ENCODE results near the gene ASB5.

ASB5 gene

DNA sequence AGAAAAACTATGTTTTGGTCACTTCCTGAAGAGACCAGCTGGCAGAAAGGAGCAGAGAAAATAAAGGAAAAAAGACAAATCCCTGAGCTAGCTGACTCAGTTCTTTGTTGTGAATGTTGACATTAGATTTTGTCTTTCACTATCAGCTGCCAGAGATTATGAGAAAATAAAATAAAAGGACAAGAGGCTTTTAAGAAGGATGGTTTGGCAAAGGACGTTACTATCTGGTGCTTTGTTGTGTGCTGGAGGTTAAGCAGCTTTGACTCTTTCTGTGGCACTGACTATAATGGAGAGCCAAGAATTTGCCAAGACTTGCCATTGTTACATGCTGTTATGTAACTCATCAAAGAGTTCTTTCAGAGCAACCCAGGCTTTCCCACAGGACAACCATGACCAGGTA is 12.1 kb downstream of the ASB5 start:
- TF ChIP-seq, protein P1, sequence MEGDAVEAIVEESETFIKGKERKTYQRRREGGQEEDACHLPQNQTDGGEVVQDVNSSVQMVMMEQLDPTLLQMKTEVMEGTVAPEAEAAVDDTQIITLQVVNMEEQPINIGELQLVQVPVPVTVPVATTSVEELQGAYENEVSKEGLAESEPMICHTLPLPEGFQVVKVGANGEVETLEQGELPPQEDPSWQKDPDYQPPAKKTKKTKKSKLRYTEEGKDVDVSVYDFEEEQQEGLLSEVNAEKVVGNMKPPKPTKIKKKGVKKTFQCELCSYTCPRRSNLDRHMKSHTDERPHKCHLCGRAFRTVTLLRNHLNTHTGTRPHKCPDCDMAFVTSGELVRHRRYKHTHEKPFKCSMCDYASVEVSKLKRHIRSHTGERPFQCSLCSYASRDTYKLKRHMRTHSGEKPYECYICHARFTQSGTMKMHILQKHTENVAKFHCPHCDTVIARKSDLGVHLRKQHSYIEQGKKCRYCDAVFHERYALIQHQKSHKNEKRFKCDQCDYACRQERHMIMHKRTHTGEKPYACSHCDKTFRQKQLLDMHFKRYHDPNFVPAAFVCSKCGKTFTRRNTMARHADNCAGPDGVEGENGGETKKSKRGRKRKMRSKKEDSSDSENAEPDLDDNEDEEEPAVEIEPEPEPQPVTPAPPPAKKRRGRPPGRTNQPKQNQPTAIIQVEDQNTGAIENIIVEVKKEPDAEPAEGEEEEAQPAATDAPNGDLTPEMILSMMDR (IDR thresholded peaks at IDR 0.05; ENCODE audit: low read depth, low read length), result no peak
- no peak overlapping the region for H3K4me3 ChIP-seq (ENCODE audit: low read depth, low read length)

DNA sequence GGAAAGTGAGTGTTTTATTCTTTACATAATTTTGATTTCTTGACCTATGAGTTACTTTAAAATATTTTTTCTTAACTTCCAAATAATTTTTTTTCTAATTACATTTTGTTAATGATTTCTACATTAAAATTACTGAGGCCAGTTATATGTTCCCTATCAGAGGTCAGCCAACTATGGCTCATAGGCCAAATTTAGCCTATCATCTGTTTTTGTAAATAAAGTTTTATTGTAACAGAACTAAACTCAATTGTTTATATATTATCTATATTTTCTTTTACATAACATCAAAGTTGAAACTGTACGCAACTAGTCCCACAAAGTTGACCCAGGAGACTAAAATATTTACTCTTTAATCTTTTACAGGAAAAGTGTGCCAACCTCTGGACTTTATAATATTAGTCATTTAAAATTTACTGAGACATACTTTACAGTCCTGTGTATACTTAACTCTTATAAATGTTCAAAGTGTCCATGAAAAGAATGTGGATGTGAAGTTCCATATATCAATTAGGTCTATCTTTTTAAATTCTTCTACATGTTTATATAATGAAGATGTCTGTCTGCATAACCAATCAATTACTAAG is 26.2 kb downstream of the ASB5 start:
- no peak overlapping the region for H3K4me3 ChIP-seq (ENCODE audit: low read depth, low read length)
- TF ChIP-seq, protein P1 (IDR thresholded peaks at IDR 0.05; ENCODE audit: low read depth, low read length), result no peak

DNA sequence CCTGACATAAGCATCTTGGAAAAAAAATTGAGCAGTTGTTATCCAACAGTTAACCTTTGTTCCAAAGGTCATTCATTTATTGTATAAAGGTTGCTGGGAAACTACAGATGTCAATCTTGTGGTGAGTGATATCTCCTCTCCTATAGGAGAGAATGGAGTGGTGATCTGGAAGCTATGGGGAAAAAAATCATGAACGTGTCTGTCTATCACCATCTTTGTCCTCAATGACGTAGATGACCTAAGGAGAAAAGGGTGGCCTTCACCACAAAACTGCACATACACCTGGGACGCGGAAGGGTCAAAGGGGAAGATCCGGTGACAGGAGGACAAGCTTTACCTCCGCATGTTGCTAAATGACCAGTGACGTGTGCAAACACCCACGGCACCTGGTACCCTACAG is 27.3 kb downstream of the ASB5 start:
- H3K4me3 ChIP-seq (ENCODE audit: low read depth, low read length), result no peak overlapping the region
- TF ChIP-seq, protein P1 (IDR thresholded peaks at IDR 0.05; ENCODE audit: low read depth, low read length), result no peak

DNA sequence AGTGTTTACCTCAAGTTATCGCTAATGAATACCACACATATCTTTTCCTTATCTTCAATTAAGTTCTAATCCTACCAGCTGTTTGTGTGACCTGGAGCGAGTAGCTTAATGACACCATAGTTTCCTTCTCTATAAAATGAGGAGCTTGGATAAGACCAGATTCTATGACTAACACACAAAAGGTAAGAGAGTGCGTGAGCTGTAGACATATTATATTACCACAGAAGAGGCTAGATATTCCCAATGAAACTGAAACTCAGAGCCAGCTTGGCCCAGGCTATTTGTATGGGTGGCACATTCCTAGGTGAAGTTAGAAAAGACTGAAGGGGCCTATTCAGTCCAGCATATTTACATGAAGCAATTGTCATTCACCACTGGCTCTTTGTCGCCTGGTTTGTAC is 30.2 kb downstream of the ASB5 start:
- H3K4me3 ChIP-seq (ENCODE audit: low read depth, low read length), result no peak overlapping the region
- TF ChIP-seq, protein P1 (IDR thresholded peaks at IDR 0.05; ENCODE audit: low read depth, low read length), result no peak

DNA sequence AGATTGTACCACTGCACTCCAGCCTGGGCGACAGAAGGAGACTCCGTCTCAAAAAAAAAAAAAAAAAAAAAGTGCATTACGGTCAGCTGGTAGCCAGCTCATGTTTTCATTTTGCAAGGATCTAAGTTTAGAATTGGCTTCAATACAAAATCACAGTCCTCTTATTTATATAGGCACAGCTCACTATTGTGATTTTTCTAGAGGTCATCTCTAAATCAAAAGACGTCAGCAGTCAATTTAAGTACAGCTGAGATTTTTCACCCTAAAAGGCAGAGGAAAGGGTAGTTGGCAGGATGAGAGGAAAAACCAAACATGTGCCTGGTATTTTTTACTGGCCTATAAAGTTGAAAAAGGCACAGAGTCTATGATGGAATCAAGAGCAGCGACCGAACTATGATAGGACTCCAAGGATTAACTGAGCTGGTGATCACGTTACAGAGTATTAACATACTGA is 30.8 kb downstream of the ASB5 start:
- peak overlapping the region; percentile 18; the same call in 1 of the 2 replicates for H3K4me3 ChIP-seq (ENCODE audit: low read depth, low read length)
- TF ChIP-seq, protein P1 (IDR thresholded peaks at IDR 0.05; ENCODE audit: low read depth, low read length), result no peak

DNA sequence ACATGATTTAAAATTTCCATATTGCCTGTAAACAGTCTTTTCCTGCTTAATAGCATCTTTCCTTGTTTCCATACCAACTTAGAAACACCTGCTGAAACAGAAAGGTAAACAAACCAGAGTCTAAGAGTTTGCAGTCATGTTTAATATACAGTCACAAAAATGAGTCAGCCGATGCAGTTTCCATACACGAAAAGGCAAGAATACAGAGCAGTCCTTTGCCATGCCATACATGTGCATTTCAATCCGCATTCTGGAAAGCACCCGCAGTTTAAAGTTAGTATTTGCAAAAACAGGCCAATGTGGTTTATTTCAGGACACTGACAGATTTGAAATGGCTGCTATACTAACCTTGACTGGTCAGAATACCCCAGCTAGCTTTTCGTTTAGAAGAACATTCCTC is 32.1 kb downstream of the ASB5 start:
- TF ChIP-seq, protein P1 (IDR thresholded peaks at IDR 0.05; ENCODE audit: low read depth, low read length), result no peak
- no peak overlapping the region; the same call in 1 of the 2 replicates for H3K4me3 ChIP-seq (ENCODE audit: low read depth, low read length)

DNA sequence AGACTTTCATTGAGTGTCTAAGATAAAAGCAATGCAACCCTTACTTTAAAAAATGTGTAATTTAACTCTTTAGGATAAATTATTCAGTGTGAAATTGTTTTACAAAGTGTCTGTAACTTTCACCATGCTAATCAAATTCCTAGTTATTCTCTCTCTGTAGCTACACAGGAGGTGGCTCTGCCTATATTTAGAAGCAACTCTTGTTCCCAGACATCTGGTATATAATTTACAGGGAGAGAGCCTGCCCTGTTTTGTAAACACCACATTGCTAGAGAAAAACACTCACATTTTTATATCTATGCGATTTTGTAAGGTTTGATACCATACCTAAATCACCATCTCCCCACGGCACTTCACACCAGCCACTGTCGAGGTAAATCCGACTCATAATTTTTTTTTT is 38.2 kb downstream of the ASB5 start:
- no peak overlapping the region for H3K4me3 ChIP-seq (ENCODE audit: low read depth, low read length)
- TF ChIP-seq, protein P1 (IDR thresholded peaks at IDR 0.05; ENCODE audit: low read depth, low read length), result no peak

Measured in WI38 (cell line).